ENCODE measurements around the gene ZNF608.

- TF ChIP-seq EZH2phosphoT487 (IDR thresholded peaks at IDR 0.05; ENCODE audit: low read depth, severe bottlenecking, unreplicated experiment): no peak
- TF ChIP-seq CTCF (IDR thresholded peaks at IDR 0.05; ENCODE audit: poor library complexity): no peak
These were observed 44.0 kb upstream of the ZNF608 start for GRCh38 chr5:124790301-124790894.

Measured in hepatocyte (in vitro differentiated cells).